Left lung (tissue), 10 donors: Measurements from ENCODE around the gene CDK19. TPM values are rescaled to one million over a fixed set of nuclear protein-coding genes. Genes with fewer than 3 reads are reported as not detected.
"Not testable (repeated sequence)": the region's sequence is repeated elsewhere in the genome, so short reads cannot be mapped to it uniquely, and the experiment has no call there.

ENCODE experiments used
- ATAC-seq: fragments of 200-7000 bp; cut with Tn5 transposase; one replicate; pipeline ENCODE4 v1.9.1; 2020; ENCODE audit warnings: moderate library complexity
- DNase-seq, 4 donors: peaks; one replicate each; pipeline ENCODE4 v3.0.0-alpha.2; 2013 to 2020
- H3K27ac ChIP-seq, 2 donors: fragments of 200-600 bp; sonication (generic) in 1 of 2; one replicate each; pipeline versions ENCODE4 v1.5.0 to v1.8.0; 2020 to 2021
- H3K27me3 ChIP-seq, 2 donors: fragments of 200-600 bp; sonication (generic) in 1 of 2; one replicate each; pipeline versions ENCODE4 v1.5.0 to v1.8.0; 2020 to 2021
- H3K36me3 ChIP-seq, 2 donors: fragments of 200-600 bp; sonication (generic) in 1 of 2; one replicate each; pipeline versions ENCODE4 v1.5.0 to v1.8.0; 2020 to 2021
- H3K4me1 ChIP-seq, 2 donors: fragments of 200-600 bp; one replicate each; pipeline ENCODE4 v1.8.0; 2021
- H3K4me3 ChIP-seq, 2 donors: fragments of 200-600 bp; sonication (generic) in 1 of 2; one replicate each; pipeline versions ENCODE4 v1.5.0 to v1.8.0; 2020 to 2021; ENCODE audit warnings: mild to moderate bottlenecking in 1 of 2
- H3K9me3 ChIP-seq, 2 donors: fragments of 200-600 bp; sonication (generic) in 1 of 2; one replicate each; pipeline versions ENCODE4 v1.5.0 to v1.8.0; 2020 to 2021
- CTCF ChIP-seq, 2 donors: fragments of 200-600 bp; sonication (generic) in 1 of 2; IDR thresholded peaks; one replicate each; pipeline versions ENCODE4 v1.5.0 to v1.8.0; 2021; ENCODE audit warnings: antibody characterized with exemption in 2 of 2
- intact Hi-C, 2 donors: fragments of 100-400 bp; cut with DNase I; formaldehyde crosslinking; loops; one replicate each; pipeline versions ENCODE4 v1.11.2 to v1.14.2; 2022
- polyA plus RNA-seq, 6 donors: library from polyadenylated mRNA; unstranded; fragments of 120-200 nt; gene quantifications; one replicate each; pipeline ENCODE4 v1.2.1, GENCODE V29; 2013; ENCODE audit not compliant: insufficient read length in 6 of 6
- total RNA-seq, 2 donors: library from RNA; stranded (reverse); fragmentation: NEBNext Ultra II Directional; extraction: Animal tissue kit (Norgen Biotek cat#: 25700); gene quantifications; one replicate each; pipeline ENCODE4 v1.2.1, GENCODE V29; 2021
- donor health status: DM: no; HTN: yes; CAD: no.
- donor health status: DM: no; HTN: no; CAD: no.

Gene CDK19
- total and polyA plus RNA-seq, 8 donors = 18.4 to 46.1 (median 36.2) TPM

- no peak overlapping the region for H3K4me3 ChIP-seq
- no peaks in the 10 kb centered on the region for H3K9me3 ChIP-seq
- H3K36me3 ChIP-seq = peaks cover 0 to 3% of the 10 kb centered on the region in 2 donors
- no peak for TF ChIP-seq CTCF (IDR thresholded peaks at IDR 0.05)
- H3K4me1 ChIP-seq = no peaks in the 10 kb centered on the region
- no peak overlapping the region for H3K27ac ChIP-seq
- no peak for ATAC-seq
- no peak for DNase-seq
- intact Hi-C loops = no loop called here
- H3K27me3 ChIP-seq = no peaks in the 10 kb centered on the region
These were observed 53.9 kb downstream of the CDK19 start for GRCh38 chr6:110761371-110761770.

GRCh38 chr6:110760589-110760988 lies 54.7 kb downstream of the CDK19 start:
- TF ChIP-seq CTCF (IDR thresholded peaks at IDR 0.05) = no peak
- H3K4me1 ChIP-seq = no peaks in the 10 kb centered on the region

GRCh38 chr6:110760098-110760497 lies 55.2 kb downstream of the CDK19 start:
- intact Hi-C loops = not testable (repeated sequence)

More at GRCh38 chr6:110760589-110760988, 54.7 kb downstream of the CDK19 start:
- Histone ChIP-seq H3K27me3 (no peaks in the 10 kb centered on the region), H3K4me3 (no peak overlapping the region), H3K9me3 (no peaks in the 10 kb centered on the region), H3K27ac (no peak overlapping the region), H3K36me3 (no peaks in the 10 kb centered on the region)
- no peak for ATAC-seq
- DNase-seq = no peak
- intact Hi-C loops = no loop called here

GRCh38 chr6:110757926-110758325 lies 57.3 kb downstream of the CDK19 start:
- TF ChIP-seq CTCF (IDR thresholded peaks at IDR 0.05) = no peak
- no peak for ATAC-seq
- Histone ChIP-seq H3K27me3 (no peaks in the 10 kb centered on the region), H3K36me3 (no peaks in the 10 kb centered on the region), H3K9me3 (no peaks in the 10 kb centered on the region), H3K27ac (no peak overlapping the region), H3K4me3 (no peak overlapping the region), H3K4me1 (no peaks in the 10 kb centered on the region)
- intact Hi-C loops = no loop called here
- no peak for DNase-seq

More at GRCh38 chr6:110760098-110760497, 55.2 kb downstream of the CDK19 start:
- H3K9me3 ChIP-seq, H3K4me3 ChIP-seq, H3K4me1 ChIP-seq, H3K27me3 ChIP-seq, H3K27ac ChIP-seq, DNase-seq, H3K36me3 ChIP-seq: not testable (repeated sequence)
- peak; percentile 59 for ATAC-seq

- no peaks in the 10 kb centered on the region for H3K27me3 ChIP-seq
- no peak overlapping the region for H3K27ac ChIP-seq
- no peaks in the 10 kb centered on the region for H3K9me3 ChIP-seq
- no peaks in the 10 kb centered on the region for H3K36me3 ChIP-seq
- no peak for TF ChIP-seq CTCF (IDR thresholded peaks at IDR 0.05)
- intact Hi-C loops = no loop called here
- no peak for ATAC-seq
- DNase-seq = no peak
- no peaks in the 10 kb centered on the region for H3K4me1 ChIP-seq
- H3K4me3 ChIP-seq = no peak overlapping the region
These were observed 58.5 kb downstream of the CDK19 start for GRCh38 chr6:110756817-110757216.

- Histone ChIP-seq H3K36me3 (no peaks in the 10 kb centered on the region), H3K9me3 (no peaks in the 10 kb centered on the region), H3K4me3 (no peak overlapping the region), H3K27me3 (no peaks in the 10 kb centered on the region), H3K27ac (no peak overlapping the region), H3K4me1 (peaks cover 0 to 11% of the 10 kb centered on the region in 2 donors)
- ATAC-seq (no peak), DNase-seq (no peak)
- intact Hi-C loops = no loop called here
- TF ChIP-seq CTCF (IDR thresholded peaks at IDR 0.05) = no peak
These were observed 59.8 kb downstream of the CDK19 start for GRCh38 chr6:110755411-110755834.

- H3K27ac ChIP-seq, intact Hi-C loops, H3K36me3 ChIP-seq, H3K4me3 ChIP-seq, H3K27me3 ChIP-seq, H3K9me3 ChIP-seq, DNase-seq: not testable (repeated sequence)
- peak; percentile 37 for ATAC-seq
- H3K4me1 ChIP-seq = peaks cover 0 to 16% of the 10 kb centered on the region in 2 donors
These were observed 61.2 kb downstream of the CDK19 start for GRCh38 chr6:110753936-110754668.
